ENCODE results near the gene SELENON.

The SELENON gene

GRCh38 chr1:25845664-25846063 is 45.7 kb downstream of the SELENON start:
- in situ Hi-C loops (cut with MboI; ENCODE audit: low sequenced_read_pairs, unreplicated experiment), result no loop called here
- no peak for DNase-seq (ENCODE audit: low spot score)
- TF ChIP-seq CTCF (IDR thresholded peaks at IDR 0.05; ENCODE audit: borderline replicate concordance, control extremely low read depth, extremely low read depth, insufficient read depth, missing control alignments), result no peak

GRCh38 chr1:25847929-25848328 is 47.9 kb downstream of the SELENON start:
- DNase-seq (ENCODE audit: low spot score), result no peak
- no peak for TF ChIP-seq CTCF (IDR thresholded peaks at IDR 0.05; ENCODE audit: borderline replicate concordance, control extremely low read depth, extremely low read depth, insufficient read depth, missing control alignments)
- in situ Hi-C loops (cut with MboI; ENCODE audit: low sequenced_read_pairs, unreplicated experiment), result no loop called here

GRCh38 chr1:25848531-25848930 is 48.5 kb downstream of the SELENON start:
- DNase-seq (ENCODE audit: low spot score), result no peak
- TF ChIP-seq CTCF (IDR thresholded peaks at IDR 0.05; ENCODE audit: borderline replicate concordance, control extremely low read depth, extremely low read depth, insufficient read depth, missing control alignments), result no peak
- in situ Hi-C loops (cut with MboI; ENCODE audit: low sequenced_read_pairs, unreplicated experiment), result no loop called here

GRCh38 chr1:25854554-25854953 is 54.6 kb downstream of the SELENON start:
- no peak for TF ChIP-seq CTCF (IDR thresholded peaks at IDR 0.05; ENCODE audit: borderline replicate concordance, control extremely low read depth, extremely low read depth, insufficient read depth, missing control alignments)
- no peak for DNase-seq (ENCODE audit: low spot score)
- in situ Hi-C loops (cut with MboI; ENCODE audit: low sequenced_read_pairs, unreplicated experiment), result no loop called here

- in situ Hi-C loops (cut with MboI; ENCODE audit: low sequenced_read_pairs, unreplicated experiment), result no loop called here
- DNase-seq (ENCODE audit: low spot score), result no peak
- no peak for TF ChIP-seq CTCF (IDR thresholded peaks at IDR 0.05; ENCODE audit: borderline replicate concordance, control extremely low read depth, extremely low read depth, insufficient read depth, missing control alignments)
Measured at GRCh38 chr1:25856856-25857255, 56.9 kb downstream of the SELENON start.

GRCh38 chr1:25858494-25858893 is 58.5 kb downstream of the SELENON start:
- DNase-seq (ENCODE audit: low spot score), result peak; percentile 24
- in situ Hi-C loops (cut with MboI; ENCODE audit: low sequenced_read_pairs, unreplicated experiment), result no loop called here
- no peak for TF ChIP-seq CTCF (IDR thresholded peaks at IDR 0.05; ENCODE audit: borderline replicate concordance, control extremely low read depth, extremely low read depth, insufficient read depth, missing control alignments)
